ENCODE results near the gene MAP3K2. TPM values are rescaled to one million over a fixed set of nuclear protein-coding genes. Genes with fewer than 3 reads are reported as not detected.

Gene MAP3K2
- total RNA-seq, 4 donors from 2014 or later: 39.4 to 95.4 (median 72.9) TPM

GRCh38 chr2:127418300-127419111 is 30.7 kb upstream of the MAP3K2 start, which contains the start of gene PROC:
Gene PROC, plus strand, starts transcription at chr2:127418427. Its CDS starts 1,516 bp downstream, at chr2:127419943.
- in situ Hi-C loops (cut with MboI; ENCODE audit: low pct_ligation_motif_present in 1 of 4, low pct_unique_long_range_greater_than_20kb in 1 of 4, low sequenced_read_pairs in 3 of 4): no loop called here
- WGBS, 2 donors (ENCODE audit: low coverage in 1 of 2): 92% methylated on average over 16 of the region's 16 CpGs; no CpG with 5 or more reads in 1 of the 2 donors
- TF ChIP-seq POLR2AphosphoS5 (IDR thresholded peaks at IDR 0.05) (no peak), POLR2A (IDR thresholded peaks at IDR 0.05) (no peak), CTCF (IDR thresholded peaks at IDR 0.05) (no peak), EP300 (IDR thresholded peaks at IDR 0.05; ENCODE audit: low read depth) (no peak)
- intact Hi-C loops (cut with DNase I; ENCODE audit: low total_unique reads): no loop called here
- no peaks in the 10 kb centered on the region for H3K36me3 ChIP-seq
- peaks cover 0 to 26% (median 20%) of the 10 kb centered on the region in 4 donors for H3K4me1 ChIP-seq
- peaks cover 26% of the 10 kb centered on the region for H3K27me3 ChIP-seq
- H3K9me3 ChIP-seq: no peaks in the 10 kb centered on the region
- no peak within 1 kb of the TSS for H3K27ac ChIP-seq
- no peak for DNase-seq
- no peak within 1 kb of the TSS for H3K4me3 ChIP-seq

GRCh38 chr2:127417406-127417805 is 29.6 kb upstream of the MAP3K2 start:
- H3K4me3 ChIP-seq: no peak overlapping the region
- peaks cover 0 to 15% (median 10%) of the 10 kb centered on the region in 4 donors for H3K4me1 ChIP-seq
- intact Hi-C loops (cut with DNase I; ENCODE audit: low total_unique reads) (no loop called here), in situ Hi-C loops (cut with MboI; ENCODE audit: low pct_ligation_motif_present in 1 of 4, low pct_unique_long_range_greater_than_20kb in 1 of 4, low sequenced_read_pairs in 3 of 4) (no loop called here)
- H3K27me3 ChIP-seq: peaks cover 15% of the 10 kb centered on the region
- no peaks in the 10 kb centered on the region for H3K9me3 ChIP-seq
- H3K36me3 ChIP-seq: no peaks in the 10 kb centered on the region
- H3K27ac ChIP-seq: no peak overlapping the region
- DNase-seq: no peak
- no peak for TF ChIP-seq POLR2AphosphoS5 (IDR thresholded peaks at IDR 0.05)
- TF ChIP-seq POLR2A (IDR thresholded peaks at IDR 0.05): no peak
- no peak for TF ChIP-seq EP300 (IDR thresholded peaks at IDR 0.05; ENCODE audit: low read depth)
- TF ChIP-seq CTCF (IDR thresholded peaks at IDR 0.05): no peak
- WGBS, 2 donors (ENCODE audit: low coverage in 1 of 2): 91% methylated on average over 8 of the region's 8 CpGs; no CpG with 5 or more reads in 1 of the 2 donors

GRCh38 chr2:127416506-127417001 is 28.8 kb upstream of the MAP3K2 start:
- Histone ChIP-seq H3K27ac (peak overlapping the region in 2 of 4 donors; percentile 8 to 18), H3K4me3 (peak overlapping the region in 3 of 4 donors; percentile 28 to 55 (median 44)), H3K27me3 (peaks cover 6% of the 10 kb centered on the region), H3K4me1 (peaks cover 0 to 15% (median 10%) of the 10 kb centered on the region in 4 donors), H3K36me3 (no peaks in the 10 kb centered on the region), H3K9me3 (no peaks in the 10 kb centered on the region)
- TF ChIP-seq POLR2A (IDR thresholded peaks at IDR 0.05) (no peak), POLR2AphosphoS5 (IDR thresholded peaks at IDR 0.05) (no peak), EP300 (IDR thresholded peaks at IDR 0.05; ENCODE audit: low read depth) (no peak), CTCF (IDR thresholded peaks at IDR 0.05) (no peak)
- in situ Hi-C loops (cut with MboI; ENCODE audit: low pct_ligation_motif_present in 1 of 4, low pct_unique_long_range_greater_than_20kb in 1 of 4, low sequenced_read_pairs in 3 of 4) (no loop called here), intact Hi-C loops (cut with DNase I; ENCODE audit: low total_unique reads) (no loop called here)
- WGBS, 2 donors (ENCODE audit: low coverage in 1 of 2): 19% methylated on average over 4 of the region's 4 CpGs; no CpG with 5 or more reads in 1 of the 2 donors
- no peak for DNase-seq

All from transverse colon (tissue), 4 donors.